ENCODE results near the gene UBE2H.
"Not testable (repeated sequence)": the region's sequence is repeated elsewhere in the genome, so short reads cannot be mapped to it uniquely, and the experiment has no call there.

The UBE2H gene

GRCh38 chr7:129908181-129908580 is 44.6 kb downstream of the UBE2H start:
- DNase-seq (ENCODE audit: low read depth in 2 of 2): no peak

GRCh38 chr7:129907122-129907736 is 45.5 kb downstream of the UBE2H start:
- no peak for DNase-seq (ENCODE audit: low read depth in 2 of 2)

- DNase-seq (ENCODE audit: low read depth in 2 of 2): no peak
Measured at GRCh38 chr7:129906700-129907099, 46.1 kb downstream of the UBE2H start.

GRCh38 chr7:129903935-129904334 is 48.8 kb downstream of the UBE2H start:
- DNase-seq (ENCODE audit: low read depth in 2 of 2): no peak

- DNase-seq (ENCODE audit: low read depth in 2 of 2): no peak
Measured at GRCh38 chr7:129902788-129903422, 49.9 kb downstream of the UBE2H start.

- no peak for DNase-seq (ENCODE audit: low read depth in 2 of 2)
Measured at GRCh38 chr7:129898502-129899160, 54.1 kb downstream of the UBE2H start.

- DNase-seq (ENCODE audit: low read depth in 2 of 2): no peak
Measured at GRCh38 chr7:129898007-129898406, 54.8 kb downstream of the UBE2H start.

- DNase-seq (ENCODE audit: low read depth in 2 of 2): no peak
Measured at GRCh38 chr7:129896568-129897382, 56.0 kb downstream of the UBE2H start.

- not testable (repeated sequence) for DNase-seq (ENCODE audit: low read depth in 2 of 2)
Measured at GRCh38 chr7:129894184-129894583, 58.6 kb downstream of the UBE2H start.

- DNase-seq (ENCODE audit: low read depth in 2 of 2): no peak
Measured at GRCh38 chr7:129890090-129890489, 62.7 kb downstream of the UBE2H start.

GRCh38 chr7:129889133-129889844 is 63.5 kb downstream of the UBE2H start:
- no peak for DNase-seq (ENCODE audit: low read depth in 2 of 2)

- DNase-seq (ENCODE audit: low read depth in 2 of 2): no peak
Measured at GRCh38 chr7:129887865-129888264, 64.9 kb downstream of the UBE2H start.

GRCh38 chr7:129886818-129887186 is 66.0 kb downstream of the UBE2H start:
- DNase-seq (ENCODE audit: low read depth in 2 of 2): no peak

- no peak for DNase-seq (ENCODE audit: low read depth in 2 of 2)
Measured at GRCh38 chr7:129886167-129886817, 66.5 kb downstream of the UBE2H start.

- DNase-seq (ENCODE audit: low read depth in 2 of 2): no peak
Measured at GRCh38 chr7:129884495-129884894, 68.3 kb downstream of the UBE2H start.

GRCh38 chr7:129883151-129883550 is 69.6 kb downstream of the UBE2H start:
- DNase-seq (ENCODE audit: low read depth in 2 of 2): no peak

- DNase-seq (ENCODE audit: low read depth in 2 of 2): no peak
Measured at GRCh38 chr7:129882531-129882930, 70.2 kb downstream of the UBE2H start.

GRCh38 chr7:129877146-129877792 is 75.5 kb downstream of the UBE2H start:
- no peak for DNase-seq (ENCODE audit: low read depth in 2 of 2)

- no peak for DNase-seq (ENCODE audit: low read depth in 2 of 2)
Measured at GRCh38 chr7:129875745-129876411, 76.9 kb downstream of the UBE2H start.

GRCh38 chr7:129875160-129875559 is 77.6 kb downstream of the UBE2H start:
- no peak for DNase-seq (ENCODE audit: low read depth in 2 of 2)
